Vagina (tissue), 2 donors: ENCODE data around the gene BCAS1.

Experiments
- POLR2A ChIP-seq, 2 donors: fragments of 450-650 bp; IDR thresholded peaks; one replicate each; pipeline ENCODE4 v1.6.1; 2017; ENCODE audit warnings: antibody characterized with exemption in 2 of 2, mild to moderate bottlenecking in 2 of 2, moderate library complexity in 2 of 2
- TF ChIP-seq, protein P1 (sequence below), 3 experiments: fragments of 450-650 bp in 2 of 3; fragments of 200-600 bp in 1 of 3; sonication (generic) in 1 of 3; IDR thresholded peaks; one replicate each; pipeline ENCODE4 v1.5.1; 2017 to 2019; ENCODE audit warnings: antibody characterized with exemption in 3 of 3, mild to moderate bottlenecking in 2 of 3, moderate library complexity in 2 of 3

DNA sequence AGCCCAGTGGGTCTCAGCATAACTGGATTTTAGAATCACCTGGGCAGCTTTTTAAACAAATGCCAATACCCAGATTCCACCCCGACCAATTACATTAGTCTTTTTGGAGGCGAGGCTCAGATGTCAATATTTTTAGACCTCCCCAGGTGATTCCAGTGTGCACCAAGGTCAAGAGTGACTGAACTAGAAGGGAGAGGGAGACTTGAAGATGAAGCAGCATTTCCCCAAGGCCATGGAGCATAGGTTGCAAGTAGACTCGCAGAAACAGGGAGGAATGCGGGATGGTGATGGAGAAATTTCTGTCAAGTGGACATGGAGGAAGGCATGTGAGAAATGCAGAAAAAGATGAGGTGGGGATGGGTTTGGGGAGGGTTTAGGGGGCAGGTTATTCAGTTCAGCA is 64.9 kb downstream of the BCAS1 start:
- TF ChIP-seq, protein P1, sequence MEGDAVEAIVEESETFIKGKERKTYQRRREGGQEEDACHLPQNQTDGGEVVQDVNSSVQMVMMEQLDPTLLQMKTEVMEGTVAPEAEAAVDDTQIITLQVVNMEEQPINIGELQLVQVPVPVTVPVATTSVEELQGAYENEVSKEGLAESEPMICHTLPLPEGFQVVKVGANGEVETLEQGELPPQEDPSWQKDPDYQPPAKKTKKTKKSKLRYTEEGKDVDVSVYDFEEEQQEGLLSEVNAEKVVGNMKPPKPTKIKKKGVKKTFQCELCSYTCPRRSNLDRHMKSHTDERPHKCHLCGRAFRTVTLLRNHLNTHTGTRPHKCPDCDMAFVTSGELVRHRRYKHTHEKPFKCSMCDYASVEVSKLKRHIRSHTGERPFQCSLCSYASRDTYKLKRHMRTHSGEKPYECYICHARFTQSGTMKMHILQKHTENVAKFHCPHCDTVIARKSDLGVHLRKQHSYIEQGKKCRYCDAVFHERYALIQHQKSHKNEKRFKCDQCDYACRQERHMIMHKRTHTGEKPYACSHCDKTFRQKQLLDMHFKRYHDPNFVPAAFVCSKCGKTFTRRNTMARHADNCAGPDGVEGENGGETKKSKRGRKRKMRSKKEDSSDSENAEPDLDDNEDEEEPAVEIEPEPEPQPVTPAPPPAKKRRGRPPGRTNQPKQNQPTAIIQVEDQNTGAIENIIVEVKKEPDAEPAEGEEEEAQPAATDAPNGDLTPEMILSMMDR (IDR thresholded peaks at IDR 0.05) = no peak
- TF ChIP-seq POLR2A (IDR thresholded peaks at IDR 0.05) = no peak
